HEK293T (cell line): ENCODE measurements around the gene SNU13.

ENCODE experiments used
- BHLHE40 ChIP-seq: fragments of 450-650 bp; IDR thresholded peaks from 2 replicates; pipeline ENCODE4 v1.6.1; 2016; ENCODE audit warnings: mild to moderate bottlenecking, moderate library complexity, borderline replicate concordance
- FOXM1 ChIP-seq: fragments of 450-650 bp; IDR thresholded peaks from 2 replicates; pipeline ENCODE4 v1.6.1; 2017; ENCODE audit warnings: mild to moderate bottlenecking, borderline replicate concordance
- HDGF ChIP-seq: fragments of 450-650 bp; IDR thresholded peaks from 2 replicates; pipeline ENCODE4 v1.6.1; 2017; ENCODE audit warnings: antibody characterized with exemption, borderline replicate concordance
- LEF1 ChIP-seq: fragments of 450-650 bp; IDR thresholded peaks from 2 replicates; pipeline ENCODE4 v1.6.1; 2017; ENCODE audit warnings: mild to moderate bottlenecking, borderline replicate concordance
- PKNOX1 ChIP-seq: fragments of 450-650 bp; IDR thresholded peaks from 2 replicates; pipeline ENCODE4 v1.6.1; 2016
- SP1 ChIP-seq: fragments of 450-650 bp; IDR thresholded peaks from 2 replicates; pipeline ENCODE4 v1.6.1; 2017
- SUZ12 ChIP-seq: fragments of 450-650 bp; IDR thresholded peaks from 2 replicates; pipeline ENCODE4 v1.6.1; 2016; ENCODE audit warnings: mild to moderate bottlenecking
- TARDBP ChIP-seq: fragments of 450-650 bp; IDR thresholded peaks from 2 replicates; pipeline ENCODE4 v1.6.1; 2016

GRCh38 chr22:41668971-41669911 lies 19.4 kb downstream of the SNU13 start:
- TF ChIP-seq SUZ12 (no peak), TARDBP (no peak), SP1 (no peak), HDGF (no peak), FOXM1 (no peak), BHLHE40 (no peak), PKNOX1 (no peak), LEF1 (no peak)
